SK-N-SH (cell line): ENCODE data around the gene WRAP73.

Source experiments
- EP300 ChIP-seq, 2 experiments: IDR thresholded peaks; 2 replicates each; pipeline versions ENCODE4 v1.4.0 to v1.6.1; 2012; ENCODE audit warnings: borderline replicate concordance in 1 of 2, low read depth in 1 of 2, low read length in 1 of 2
- EZH2phosphoT487 ChIP-seq: fragments of 200-600 bp; sonication (generic); IDR thresholded peaks from 2 replicates; pipeline ENCODE4 v1.6.1; 2017; ENCODE audit warnings: low read depth, mixed run types, mild to moderate bottlenecking, antibody characterized with exemption, moderate library complexity, borderline replicate concordance
- FOXM1 ChIP-seq: IDR thresholded peaks from 2 replicates; pipeline ENCODE4 v1.4.0; 2012; ENCODE audit warnings: low read depth, mild to moderate bottlenecking
- NRF1 ChIP-seq: IDR thresholded peaks from 2 replicates; pipeline ENCODE4 v1.6.1; 2012; ENCODE audit warnings: low read depth, mild to moderate bottlenecking, low read length
- POLR2AphosphoS5 ChIP-seq: IDR thresholded peaks from 2 replicates; pipeline ENCODE4 v1.6.1; 2012; ENCODE audit warnings: low read depth, low read length
- RAD21 ChIP-seq: IDR thresholded peaks from 2 replicates; pipeline ENCODE4 v1.6.1; 2012; ENCODE audit warnings: mild to moderate bottlenecking, low read length
- RFX5 ChIP-seq: IDR thresholded peaks from 2 replicates; pipeline ENCODE4 v1.6.1; 2012; ENCODE audit warnings: mild to moderate bottlenecking, improper control_type of control experiment, low read length
- SMC3 ChIP-seq: IDR thresholded peaks from 2 replicates; pipeline ENCODE4 v1.6.1; 2012; ENCODE audit warnings: low read depth, low read length, improper control_type of control experiment
- TAF1 ChIP-seq: IDR thresholded peaks from 2 replicates; pipeline ENCODE4 v1.6.1; 2012; ENCODE audit warnings: low read depth, mild to moderate bottlenecking, low read length, moderate library complexity, borderline replicate concordance
- TF ChIP-seq, protein P1 (sequence below): fragments of 200-600 bp; sonication (generic); IDR thresholded peaks from 2 replicates; pipeline ENCODE4 v1.6.1; 2017; ENCODE audit warnings: antibody characterized with exemption, mild to moderate bottlenecking, moderate library complexity
- TF ChIP-seq, protein P2 (sequence below): fragments of 150-350 bp; IDR thresholded peaks from 2 replicates; pipeline ENCODE4 v1.6.1; 2017; ENCODE audit warnings: antibody characterized with exemption, low read length, low read depth, borderline replicate concordance
- TF ChIP-seq, protein P3 (sequence below): IDR thresholded peaks from 2 replicates; pipeline ENCODE4 v1.6.1; 2012; ENCODE audit warnings: mild to moderate bottlenecking, low read depth, low read length, moderate library complexity

DNA sequence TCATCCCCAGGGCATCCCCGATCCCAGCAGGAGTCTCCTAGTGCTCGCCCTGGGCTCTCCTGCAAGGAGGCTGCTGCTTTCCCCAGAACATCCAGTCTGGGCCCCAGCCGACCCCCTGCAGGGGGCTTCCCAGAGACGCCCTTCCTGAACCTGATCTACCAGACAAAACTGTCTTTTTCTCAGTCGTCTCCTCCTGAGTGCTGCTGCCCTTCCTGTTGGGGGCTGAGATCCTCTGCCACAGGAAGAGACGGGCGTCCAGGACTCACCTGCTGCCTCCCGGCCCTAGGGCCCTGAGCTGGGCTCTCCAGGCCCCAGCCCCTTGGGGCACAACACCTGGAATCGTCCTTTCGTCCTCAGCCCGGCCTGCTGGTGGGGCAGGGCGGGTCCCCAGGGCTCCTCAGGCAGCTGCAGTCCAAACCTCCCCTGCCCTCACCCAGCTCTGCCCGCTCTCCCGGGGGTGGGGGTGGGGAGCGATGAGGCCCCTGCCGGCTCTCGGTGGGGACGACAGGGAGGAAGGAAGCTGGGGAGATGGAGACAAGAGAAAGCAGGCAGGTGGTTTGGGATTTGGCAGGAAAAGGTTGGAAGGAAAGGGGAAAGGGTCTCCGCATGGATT lies 39.3 kb upstream of the WRAP73 start:
- TF ChIP-seq, protein P1, sequence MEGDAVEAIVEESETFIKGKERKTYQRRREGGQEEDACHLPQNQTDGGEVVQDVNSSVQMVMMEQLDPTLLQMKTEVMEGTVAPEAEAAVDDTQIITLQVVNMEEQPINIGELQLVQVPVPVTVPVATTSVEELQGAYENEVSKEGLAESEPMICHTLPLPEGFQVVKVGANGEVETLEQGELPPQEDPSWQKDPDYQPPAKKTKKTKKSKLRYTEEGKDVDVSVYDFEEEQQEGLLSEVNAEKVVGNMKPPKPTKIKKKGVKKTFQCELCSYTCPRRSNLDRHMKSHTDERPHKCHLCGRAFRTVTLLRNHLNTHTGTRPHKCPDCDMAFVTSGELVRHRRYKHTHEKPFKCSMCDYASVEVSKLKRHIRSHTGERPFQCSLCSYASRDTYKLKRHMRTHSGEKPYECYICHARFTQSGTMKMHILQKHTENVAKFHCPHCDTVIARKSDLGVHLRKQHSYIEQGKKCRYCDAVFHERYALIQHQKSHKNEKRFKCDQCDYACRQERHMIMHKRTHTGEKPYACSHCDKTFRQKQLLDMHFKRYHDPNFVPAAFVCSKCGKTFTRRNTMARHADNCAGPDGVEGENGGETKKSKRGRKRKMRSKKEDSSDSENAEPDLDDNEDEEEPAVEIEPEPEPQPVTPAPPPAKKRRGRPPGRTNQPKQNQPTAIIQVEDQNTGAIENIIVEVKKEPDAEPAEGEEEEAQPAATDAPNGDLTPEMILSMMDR = no peak
- TF ChIP-seq EP300 (IDR thresholded peaks at IDR 0.05; ENCODE audit: borderline replicate concordance in 1 of 2, low read depth in 1 of 2, low read length in 1 of 2) = no peak
- no peak for TF ChIP-seq SMC3
- no peak for TF ChIP-seq FOXM1
- TF ChIP-seq, protein P2, sequence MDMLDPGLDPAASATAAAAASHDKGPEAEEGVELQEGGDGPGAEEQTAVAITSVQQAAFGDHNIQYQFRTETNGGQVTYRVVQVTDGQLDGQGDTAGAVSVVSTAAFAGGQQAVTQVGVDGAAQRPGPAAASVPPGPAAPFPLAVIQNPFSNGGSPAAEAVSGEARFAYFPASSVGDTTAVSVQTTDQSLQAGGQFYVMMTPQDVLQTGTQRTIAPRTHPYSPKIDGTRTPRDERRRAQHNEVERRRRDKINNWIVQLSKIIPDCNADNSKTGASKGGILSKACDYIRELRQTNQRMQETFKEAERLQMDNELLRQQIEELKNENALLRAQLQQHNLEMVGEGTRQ = no peak
- TF ChIP-seq RAD21 = no peak
- no peak for TF ChIP-seq POLR2AphosphoS5
- TF ChIP-seq NRF1 = no peak
- TF ChIP-seq, protein P3, sequence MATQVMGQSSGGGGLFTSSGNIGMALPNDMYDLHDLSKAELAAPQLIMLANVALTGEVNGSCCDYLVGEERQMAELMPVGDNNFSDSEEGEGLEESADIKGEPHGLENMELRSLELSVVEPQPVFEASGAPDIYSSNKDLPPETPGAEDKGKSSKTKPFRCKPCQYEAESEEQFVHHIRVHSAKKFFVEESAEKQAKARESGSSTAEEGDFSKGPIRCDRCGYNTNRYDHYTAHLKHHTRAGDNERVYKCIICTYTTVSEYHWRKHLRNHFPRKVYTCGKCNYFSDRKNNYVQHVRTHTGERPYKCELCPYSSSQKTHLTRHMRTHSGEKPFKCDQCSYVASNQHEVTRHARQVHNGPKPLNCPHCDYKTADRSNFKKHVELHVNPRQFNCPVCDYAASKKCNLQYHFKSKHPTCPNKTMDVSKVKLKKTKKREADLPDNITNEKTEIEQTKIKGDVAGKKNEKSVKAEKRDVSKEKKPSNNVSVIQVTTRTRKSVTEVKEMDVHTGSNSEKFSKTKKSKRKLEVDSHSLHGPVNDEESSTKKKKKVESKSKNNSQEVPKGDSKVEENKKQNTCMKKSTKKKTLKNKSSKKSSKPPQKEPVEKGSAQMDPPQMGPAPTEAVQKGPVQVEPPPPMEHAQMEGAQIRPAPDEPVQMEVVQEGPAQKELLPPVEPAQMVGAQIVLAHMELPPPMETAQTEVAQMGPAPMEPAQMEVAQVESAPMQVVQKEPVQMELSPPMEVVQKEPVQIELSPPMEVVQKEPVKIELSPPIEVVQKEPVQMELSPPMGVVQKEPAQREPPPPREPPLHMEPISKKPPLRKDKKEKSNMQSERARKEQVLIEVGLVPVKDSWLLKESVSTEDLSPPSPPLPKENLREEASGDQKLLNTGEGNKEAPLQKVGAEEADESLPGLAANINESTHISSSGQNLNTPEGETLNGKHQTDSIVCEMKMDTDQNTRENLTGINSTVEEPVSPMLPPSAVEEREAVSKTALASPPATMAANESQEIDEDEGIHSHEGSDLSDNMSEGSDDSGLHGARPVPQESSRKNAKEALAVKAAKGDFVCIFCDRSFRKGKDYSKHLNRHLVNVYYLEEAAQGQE = no peak
- TF ChIP-seq RFX5 = no peak
- no peak for TF ChIP-seq EZH2phosphoT487
- no peak for TF ChIP-seq TAF1
